Heart left ventricle (tissue), 16 donors: ENCODE results near the gene ALDH3B2. TPM values are rescaled to one million over a fixed set of nuclear protein-coding genes. Genes with fewer than 3 reads are reported as not detected.

Experiments used
- ATAC-seq, 4 donors: fragments of 200-7000 bp; cut with Tn5 transposase; one replicate each; pipeline ENCODE4 v1.9.1; 2020 to 2022; ENCODE audit warnings: moderate library complexity in 4 of 4, mild to moderate bottlenecking in 3 of 4, moderate number of reproducible peaks in 1 of 4
- DNase-seq, 5 donors: peaks; one replicate each; pipeline ENCODE4 v3.0.0-alpha.2; 2020
- H3K27ac ChIP-seq, 12 donors: fragments of 200-600 bp; sonication (generic) in 4 of 12; one replicate each; pipeline versions ENCODE4 v1.5.0 to v1.8.0; 2016 to 2022; ENCODE audit warnings: mild to moderate bottlenecking in 2 of 12
- H3K27me3 ChIP-seq, 9 donors: fragments of 200-600 bp; sonication (generic) in 2 of 9; one replicate each; pipeline versions ENCODE4 v1.5.1 to v1.8.0; 2016 to 2022; ENCODE audit warnings: mild to moderate bottlenecking in 3 of 9
- H3K36me3 ChIP-seq, 9 donors: fragments of 200-600 bp; sonication (generic) in 2 of 9; one replicate each; pipeline versions ENCODE4 v1.5.0 to v1.8.0; 2018 to 2022; ENCODE audit warnings: mild to moderate bottlenecking in 2 of 9
- H3K4me1 ChIP-seq, 12 donors: fragments of 200-600 bp; sonication (generic) in 4 of 12; one replicate each; pipeline versions ENCODE4 v1.5.0 to v1.8.0; 2016 to 2022; ENCODE audit warnings: mild to moderate bottlenecking in 3 of 12
- H3K4me3 ChIP-seq, 12 donors: fragments of 200-600 bp; sonication (generic) in 4 of 12; one replicate each; pipeline versions ENCODE4 v1.5.0 to v1.8.0; 2017 to 2022; ENCODE audit warnings: mild to moderate bottlenecking in 9 of 12, moderate library complexity in 4 of 12
- H3K9me3 ChIP-seq, 12 donors: fragments of 200-600 bp; sonication (generic) in 4 of 12; one replicate each; pipeline versions ENCODE4 v1.5.0 to v1.8.0; 2016 to 2022; ENCODE audit warnings: mild to moderate bottlenecking in 1 of 12
- POLR2A ChIP-seq, 2 donors: fragments of 450-650 bp; IDR thresholded peaks; one replicate each; pipeline ENCODE4 v1.6.1; 2017; ENCODE audit warnings: antibody characterized with exemption in 2 of 2, mild to moderate bottlenecking in 2 of 2, moderate library complexity in 2 of 2
- WGBS, 4 donors: extraction: QIAGEN DNeasy Blood & Tissue Kit in 2 of 4; methylation state at CpG; one replicate each; pipeline versions ENCODE4 v1.1.5 to v1.1.7; 2013 to 2018; 5-methylcytosine and 5-hydroxymethylcytosine counted together
- intact Hi-C, 10 donors: fragments of 100-400 bp; cut with DNase I; formaldehyde crosslinking; loops; one replicate each; pipeline versions ENCODE4 v1.11.1 to v1.14.2; 2022
- polyA plus RNA-seq, 2 donors: library from polyadenylated mRNA; stranded (reverse); fragments of 200-250 nt; gene quantifications; one replicate each; pipeline ENCODE4 v1.2.3, GENCODE V29; 2013
- total RNA-seq, 9 donors: library from RNA; depleted of rRNA in 2 of 9; stranded (reverse); fragments of >200 nt in 2 of 9; fragmentation: NEBNext Ultra II Directional in 3 of 9; extraction: Animal tissue kit (Norgen Biotek cat#: 25700) in 3 of 9; gene quantifications; one replicate each; pipeline versions ENCODE4 v1.1.0 to v1.2.4, GENCODE V29; 2016 to 2023
- TF ChIP-seq, protein P1 (sequence below), 12 donors: fragments of 200-600 bp; sonication (generic) in 4 of 12; IDR thresholded peaks; one replicate each; pipeline versions ENCODE4 v1.5.0 to v1.8.0; 2018 to 2022; ENCODE audit warnings: antibody characterized with exemption in 12 of 12, mild to moderate bottlenecking in 5 of 12
- donor health status: ischemic (EF 13 %, LVEDD 7.1; RV severe dilation, severe dysfunction).
- donor health status: healthy with polysubstance abuse.
- donor health status: DM: no; HTN: yes; CAD: no.
- donor health status: DM: no; HTN: no; CAD: no.
- donor health status: ischemic (EF 25% LVEDD 6.9; RV normal size, moderate dysfunction).
- donor health status: ischemic (EF 25% LVEDD 5.7; RV mildly dilated, moderate dysfunction).
- donor health status: healthy.
- donor health status: DM: yes; HTN: yes; CAD: no.
- donor health status: ischemic (EF 35%, LVEDD 5.7; RV mildly dilated, moderate dysfunction).
- donor health status: nonischemic (EF 11% LVEDD 7.7; RV severe dilation, severe dysfunction).
- donor health status: DM: yes; HTN: yes; CAD: no.
- donor health status: PGD.
- donor health status: ischemic (EF 29% LVEDD 5.4; RV normal size, mild dysfunction).
- donor health status: nonischemic (EF 23%, LVEDD 6.1; RV moderate dilation, normal function).

The ALDH3B2 gene
- total and polyA plus RNA-seq, 11 donors = not detected

DNA sequence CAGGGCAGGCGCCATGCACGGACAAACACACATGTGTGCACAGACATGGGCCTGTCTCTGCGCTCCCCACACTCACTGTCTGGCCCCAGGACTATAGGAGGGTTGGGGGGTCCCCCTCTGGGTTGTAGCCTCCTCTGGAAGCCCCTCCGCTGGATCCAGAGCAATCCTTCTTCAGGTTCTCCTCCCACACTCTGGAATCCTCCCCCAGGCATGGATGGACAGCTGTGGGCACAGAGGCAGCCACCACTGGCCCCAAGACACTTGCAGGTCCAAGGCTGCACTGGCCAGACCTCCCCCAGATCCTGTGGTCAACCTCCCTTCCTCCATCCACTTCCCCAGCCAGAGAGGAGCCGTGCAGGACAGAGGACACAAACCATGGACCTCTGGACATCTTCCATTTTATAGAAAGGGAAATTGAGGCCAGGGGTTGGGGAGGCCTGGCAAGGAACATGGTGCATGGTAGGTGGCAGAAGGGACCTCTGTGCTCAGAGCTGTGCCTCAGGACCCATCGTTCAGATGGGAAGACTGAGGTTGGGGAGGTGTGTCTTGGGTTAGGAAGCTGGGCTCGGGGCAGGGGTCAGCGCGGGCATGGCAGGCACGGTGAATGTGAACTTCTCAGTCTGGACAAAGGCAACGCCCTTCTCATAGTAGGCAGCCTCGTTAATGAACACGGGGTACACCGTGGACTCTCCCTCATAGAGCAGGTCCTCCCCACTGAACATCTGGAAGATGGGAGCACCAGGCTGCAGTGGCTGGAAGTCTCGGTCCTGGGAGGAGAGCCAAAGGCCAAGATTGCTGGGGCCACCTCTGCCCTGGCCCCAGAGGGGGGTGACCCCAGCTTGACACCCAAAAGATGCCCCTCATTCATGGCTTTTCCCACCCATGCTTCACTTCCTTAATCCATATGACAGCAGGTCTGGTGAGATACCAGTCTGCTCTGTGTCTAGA, 32.0 kb downstream of the ALDH3B2 start:
- H3K4me3 ChIP-seq = no peak overlapping the region
- peaks cover 0 to 6% (median 0%) of the 10 kb centered on the region in 12 donors for H3K9me3 ChIP-seq
- no peak overlapping the region for H3K27ac ChIP-seq
- H3K36me3 ChIP-seq = no peaks in the 10 kb centered on the region
- ATAC-seq (no peak), DNase-seq (no peak)
- TF ChIP-seq, protein P1, sequence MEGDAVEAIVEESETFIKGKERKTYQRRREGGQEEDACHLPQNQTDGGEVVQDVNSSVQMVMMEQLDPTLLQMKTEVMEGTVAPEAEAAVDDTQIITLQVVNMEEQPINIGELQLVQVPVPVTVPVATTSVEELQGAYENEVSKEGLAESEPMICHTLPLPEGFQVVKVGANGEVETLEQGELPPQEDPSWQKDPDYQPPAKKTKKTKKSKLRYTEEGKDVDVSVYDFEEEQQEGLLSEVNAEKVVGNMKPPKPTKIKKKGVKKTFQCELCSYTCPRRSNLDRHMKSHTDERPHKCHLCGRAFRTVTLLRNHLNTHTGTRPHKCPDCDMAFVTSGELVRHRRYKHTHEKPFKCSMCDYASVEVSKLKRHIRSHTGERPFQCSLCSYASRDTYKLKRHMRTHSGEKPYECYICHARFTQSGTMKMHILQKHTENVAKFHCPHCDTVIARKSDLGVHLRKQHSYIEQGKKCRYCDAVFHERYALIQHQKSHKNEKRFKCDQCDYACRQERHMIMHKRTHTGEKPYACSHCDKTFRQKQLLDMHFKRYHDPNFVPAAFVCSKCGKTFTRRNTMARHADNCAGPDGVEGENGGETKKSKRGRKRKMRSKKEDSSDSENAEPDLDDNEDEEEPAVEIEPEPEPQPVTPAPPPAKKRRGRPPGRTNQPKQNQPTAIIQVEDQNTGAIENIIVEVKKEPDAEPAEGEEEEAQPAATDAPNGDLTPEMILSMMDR (IDR thresholded peaks at IDR 0.05) = no peak
- no peak for TF ChIP-seq POLR2A (IDR thresholded peaks at IDR 0.05)
- peaks cover 0 to 35% (median 7%) of the 10 kb centered on the region in 9 donors for H3K27me3 ChIP-seq
- intact Hi-C loops = no loop called here
- H3K4me1 ChIP-seq = peaks cover 0 to 10% (median 0%) of the 10 kb centered on the region in 12 donors
- WGBS, 4 donors = 87 to 92% (median 89%) methylated on average over 12 to 15 of the region's 15 CpGs

DNA sequence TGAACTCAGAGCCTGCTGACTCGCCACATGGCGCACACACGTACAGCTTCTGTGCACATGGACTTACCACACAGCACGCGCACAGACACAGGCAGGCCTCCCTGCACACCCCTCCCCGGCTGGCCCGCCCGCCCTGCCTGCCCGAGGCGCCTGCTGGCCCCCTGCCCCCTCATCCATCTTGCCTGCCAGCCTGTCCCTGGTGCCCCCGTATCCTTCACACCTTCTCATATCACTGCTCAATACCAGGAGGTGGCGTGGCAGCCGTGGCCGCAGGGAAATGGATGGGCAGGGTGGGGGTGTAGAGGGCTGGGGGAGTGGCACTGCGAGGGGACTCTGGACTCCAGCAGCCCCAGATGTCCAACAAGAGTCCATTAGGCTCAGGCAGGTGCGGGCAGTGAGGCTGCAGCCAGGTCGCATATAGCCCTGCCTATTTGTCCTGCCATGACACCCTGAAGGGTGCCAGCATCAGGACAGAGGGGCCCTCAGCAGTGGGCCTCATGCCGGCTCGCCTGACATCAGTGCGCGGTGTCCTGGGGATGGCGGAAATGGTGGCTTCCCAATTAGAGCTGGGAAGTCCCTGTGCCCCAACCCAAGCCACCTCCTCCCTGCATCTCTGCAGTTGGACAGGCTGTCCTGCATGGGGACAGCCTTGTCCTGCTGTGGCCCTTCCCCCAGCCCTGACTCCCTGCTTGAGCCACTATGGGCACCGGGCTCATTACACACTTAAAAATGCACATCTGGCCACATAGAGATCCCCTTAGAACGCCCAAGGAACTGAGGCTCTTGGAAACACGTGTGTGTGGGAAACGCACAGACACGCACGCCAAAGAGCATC, 32.9 kb downstream of the ALDH3B2 start:
- ATAC-seq (no peak), DNase-seq (no peak)
- intact Hi-C loops = no loop called here
- Histone ChIP-seq H3K4me1 (peaks cover 0 to 3% (median 0%) of the 10 kb centered on the region in 12 donors), H3K36me3 (no peaks in the 10 kb centered on the region), H3K9me3 (peaks cover 0 to 6% (median 0%) of the 10 kb centered on the region in 12 donors), H3K27ac (no peak overlapping the region), H3K27me3 (peaks cover 0 to 28% (median 7%) of the 10 kb centered on the region in 9 donors), H3K4me3 (no peak overlapping the region)
- TF ChIP-seq, protein P1 (IDR thresholded peaks at IDR 0.05) = no peak
- no peak for TF ChIP-seq POLR2A (IDR thresholded peaks at IDR 0.05)
- whole genome bisulfite sequencing, 4 donors = 82 to 91% (median 85%) methylated on average over 8 to 28 of the region's 28 CpGs

DNA sequence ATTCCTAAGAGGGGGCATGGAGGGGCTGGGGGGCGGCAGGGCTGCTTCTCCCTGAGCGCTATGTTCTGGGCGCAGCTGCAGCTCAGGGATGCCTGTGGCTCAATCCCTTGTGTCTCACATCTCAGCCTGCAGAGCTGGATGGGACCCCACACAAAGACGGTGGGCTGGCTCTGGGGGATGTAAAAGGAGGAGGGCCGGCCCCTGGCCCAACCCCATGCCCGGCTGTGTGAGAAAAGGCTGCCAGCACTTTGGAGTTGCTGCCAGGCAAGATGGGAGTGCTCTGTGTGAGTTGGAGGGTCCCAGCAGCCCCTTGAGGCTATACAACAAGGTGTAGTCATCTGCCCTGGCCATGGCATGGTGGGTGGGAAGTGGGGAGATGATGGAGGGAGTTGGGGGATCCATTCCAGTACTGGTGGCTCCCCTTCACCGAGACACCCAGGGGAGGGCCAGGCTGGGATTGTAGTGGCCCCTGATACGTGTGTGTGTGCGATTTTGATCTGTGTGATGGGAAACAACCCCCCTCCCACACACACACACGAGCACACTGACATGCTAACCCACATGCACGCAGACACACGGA, 33.6 kb downstream of the ALDH3B2 start:
- Histone ChIP-seq H3K27me3 (peaks cover 0 to 21% (median 7%) of the 10 kb centered on the region in 9 donors), H3K4me3 (no peak overlapping the region), H3K36me3 (no peaks in the 10 kb centered on the region), H3K27ac (no peak overlapping the region), H3K4me1 (no peaks in the 10 kb centered on the region), H3K9me3 (peaks cover 0 to 6% (median 0%) of the 10 kb centered on the region in 12 donors)
- DNase-seq (no peak), ATAC-seq (no peak)
- WGBS, 4 donors = 71 to 81% (median 80%) methylated on average over 6 to 12 of the region's 12 CpGs
- intact Hi-C loops = no loop called here
- no peak for TF ChIP-seq POLR2A (IDR thresholded peaks at IDR 0.05)
- TF ChIP-seq, protein P1 (IDR thresholded peaks at IDR 0.05) = no peak
